Liver (tissue), 3 donors: Measurements from ENCODE around the gene GATAD2B.
A peak's percentile ranks its signal among the peaks of the same experiment; 100 is the strongest.

Experiments
- CTCF ChIP-seq: fragments of 150-350 bp; IDR thresholded peaks from 2 replicates; pipeline ENCODE4 v1.5.1; 2017; ENCODE audit warnings: improper control_type of control experiment, low read depth, low read length; ENCODE audit not compliant: missing input control
- REST ChIP-seq: IDR thresholded peaks from 2 replicates; pipeline ENCODE4 v1.6.1; 2016; ENCODE audit warnings: antibody characterized with exemption, mild to moderate bottlenecking
- TAF1 ChIP-seq: conservative IDR thresholded peaks from 2 replicates; pipeline ENCODE4 v1.6.1; 2016; ENCODE audit warnings: antibody characterized with exemption, mild to moderate bottlenecking
- donor health status: healthy.
- donor health status: healthy.

GRCh38 chr1:153945795-153946621, 23.2 kb upstream of the GATAD2B start:
- TF ChIP-seq CTCF (no peak), REST (peak; percentile 13), TAF1 (no peak)
